HG02571 (cell line): Measurements from ENCODE around the gene MICA.
A peak's percentile ranks its signal among the peaks of the same experiment; 100 is the strongest.
"Not testable (repeated sequence)": the region's sequence is repeated elsewhere in the genome, so short reads cannot be mapped to it uniquely, and the experiment has no call there.

Experiments used
- ATAC-seq: cut with Tn5 transposase; IDR thresholded peaks from one replicate; pipeline ENCODE4 v1.9.1; 2021; ENCODE audit warnings: mild to moderate bottlenecking, moderate library complexity; ENCODE audit not compliant: unreplicated experiment

The MICA gene

GRCh38 chr6:31379850-31380249 is 23.5 kb upstream of the MICA start:
- no peak for ATAC-seq

- ATAC-seq: no peak
Measured at GRCh38 chr6:31381666-31382065, 21.7 kb upstream of the MICA start.

GRCh38 chr6:31383149-31383548 is 20.2 kb upstream of the MICA start:
- ATAC-seq: no peak

GRCh38 chr6:31385041-31385440 is 18.4 kb upstream of the MICA start:
- ATAC-seq: no peak

- ATAC-seq: no peak
Measured at GRCh38 chr6:31386099-31386498, 17.3 kb upstream of the MICA start.

GRCh38 chr6:31386977-31387376 is 16.4 kb upstream of the MICA start:
- no peak for ATAC-seq

GRCh38 chr6:31388916-31389801 is 14.2 kb upstream of the MICA start:
- not testable (repeated sequence) for ATAC-seq

- not testable (repeated sequence) for ATAC-seq
Measured at GRCh38 chr6:31389802-31390132, 13.6 kb upstream of the MICA start.

GRCh38 chr6:31393932-31394331 is 9.5 kb upstream of the MICA start:
- no peak for ATAC-seq

GRCh38 chr6:31394381-31394780 is 9.0 kb upstream of the MICA start:
- ATAC-seq: no peak

- ATAC-seq: no peak
Measured at GRCh38 chr6:31395832-31396231, 7.6 kb upstream of the MICA start.

GRCh38 chr6:31396422-31397152 is 6.8 kb upstream of the MICA start:
- ATAC-seq: no peak

- ATAC-seq: not testable (repeated sequence)
Measured at GRCh38 chr6:31397153-31397499, 6.3 kb upstream of the MICA start.

GRCh38 chr6:31397901-31398525 is 5.4 kb upstream of the MICA start:
- no peak for ATAC-seq

- no peak for ATAC-seq
Measured at GRCh38 chr6:31399589-31400466, 3.6 kb upstream of the MICA start.

- ATAC-seq: no peak
Measured at GRCh38 chr6:31400467-31401289, 2.7 kb upstream of the MICA start.

- no peak for ATAC-seq
Measured at GRCh38 chr6:31401403-31401802, 2.0 kb upstream of the MICA start.

- peak; percentile 10 for ATAC-seq
Measured at GRCh38 chr6:31402324-31403282, 792 bp upstream of the MICA start.

- ATAC-seq: not testable (repeated sequence)
Measured at GRCh38 chr6:31404061-31404364, 618 bp downstream of the MICA start.
